Activated CD8-positive, alpha-beta T cell treated with anti-CD3 and anti-CD28 coated beads for 36 hours (primary cell): ENCODE results near the gene SAMD4B. TPM values are rescaled to one million over a fixed set of nuclear protein-coding genes. Genes with fewer than 3 reads are reported as not detected.

Experiments
- ATAC-seq: fragments of 200-7000 bp; cut with Tn5 transposase; one replicate; pipeline ENCODE4 v1.10.0; 2021; ENCODE audit warnings: mild to moderate bottlenecking, moderate library complexity
- CTCF ChIA-PET: fragments of 350-600 bp; sonication (Branson Sonifier 250); formaldehyde crosslinking; loops from one replicate; lab custom pipeline; 2021; ENCODE audit warnings: antibody characterized with exemption; lab: Charles Lee
- POLR2A ChIA-PET: fragments of 350-600 bp; sonication (Branson Sonifier 250); formaldehyde crosslinking; loops from one replicate; lab custom pipeline; 2021; ENCODE audit warnings: antibody characterized with exemption; lab: Charles Lee
- DNase-seq: peaks from one replicate; pipeline ENCODE4 v3.0.0-alpha.2; 2020
- H3K27ac Mint-ChIP-seq: one replicate; pipeline ENCODE4 v1.8.0; 2021; ENCODE audit warnings: mild to moderate bottlenecking, mixed read lengths
- H3K27me3 Mint-ChIP-seq: one replicate; pipeline ENCODE4 v1.8.0; 2021; ENCODE audit warnings: mixed read lengths
- H3K36me3 Mint-ChIP-seq: one replicate; pipeline ENCODE4 v1.8.0; 2021; ENCODE audit warnings: low read depth, mixed read lengths
- H3K4me1 Mint-ChIP-seq: one replicate; pipeline ENCODE4 v1.8.0; 2021; ENCODE audit warnings: low read depth, mixed read lengths
- H3K4me3 Mint-ChIP-seq: one replicate; pipeline ENCODE4 v1.8.0; 2021; ENCODE audit warnings: mild to moderate bottlenecking, moderate library complexity, mixed read lengths
- H3K9me3 Mint-ChIP-seq: one replicate; pipeline ENCODE4 v1.8.0; 2021; ENCODE audit warnings: mixed read lengths
- intact Hi-C: fragments of 100-400 bp; cut with micrococcal nuclease; formaldehyde crosslinking; loops from one replicate; pipeline ENCODE4 v1.10.0; 2022
- total RNA-seq, 2 experiments: library from RNA; stranded (reverse); gene quantifications; one replicate each; pipeline ENCODE4 v1.2.3, GENCODE V29; 2021
- TF ChIP-seq, protein P1 (sequence below): fragments of 200-600 bp; IDR thresholded peaks from one replicate; pipeline ENCODE4 v1.8.0; 2022; ENCODE audit warnings: antibody characterized with exemption, mild to moderate bottlenecking

SAMD4B gene
- total RNA-seq, 2 experiments from 2014 or later, result 35.5 to 37.1 TPM

- Mint-ChIP-seq H3K4me1 (no peaks in the 10 kb centered on the region), H3K4me3 (no peak overlapping the region), H3K36me3 (peaks cover 20% of the 10 kb centered on the region), H3K27ac (no peak overlapping the region), H3K27me3 (no peaks in the 10 kb centered on the region), H3K9me3 (no peaks in the 10 kb centered on the region)
- TF ChIP-seq, protein P1, sequence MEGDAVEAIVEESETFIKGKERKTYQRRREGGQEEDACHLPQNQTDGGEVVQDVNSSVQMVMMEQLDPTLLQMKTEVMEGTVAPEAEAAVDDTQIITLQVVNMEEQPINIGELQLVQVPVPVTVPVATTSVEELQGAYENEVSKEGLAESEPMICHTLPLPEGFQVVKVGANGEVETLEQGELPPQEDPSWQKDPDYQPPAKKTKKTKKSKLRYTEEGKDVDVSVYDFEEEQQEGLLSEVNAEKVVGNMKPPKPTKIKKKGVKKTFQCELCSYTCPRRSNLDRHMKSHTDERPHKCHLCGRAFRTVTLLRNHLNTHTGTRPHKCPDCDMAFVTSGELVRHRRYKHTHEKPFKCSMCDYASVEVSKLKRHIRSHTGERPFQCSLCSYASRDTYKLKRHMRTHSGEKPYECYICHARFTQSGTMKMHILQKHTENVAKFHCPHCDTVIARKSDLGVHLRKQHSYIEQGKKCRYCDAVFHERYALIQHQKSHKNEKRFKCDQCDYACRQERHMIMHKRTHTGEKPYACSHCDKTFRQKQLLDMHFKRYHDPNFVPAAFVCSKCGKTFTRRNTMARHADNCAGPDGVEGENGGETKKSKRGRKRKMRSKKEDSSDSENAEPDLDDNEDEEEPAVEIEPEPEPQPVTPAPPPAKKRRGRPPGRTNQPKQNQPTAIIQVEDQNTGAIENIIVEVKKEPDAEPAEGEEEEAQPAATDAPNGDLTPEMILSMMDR, result no peak
- intact Hi-C loops, result no loop called here
- ATAC-seq (no peak), DNase-seq (no peak)
- ChIA-PET POLR2A (interaction anchor here (0.6 kb wide), 1 partner anchor 9 kb away, joined by 4 read pairs; no protein-coding TSS in a partner anchor), CTCF (no interaction called here)
Observed at GRCh38 chr19:39363901-39364457, 21.8 kb downstream of the SAMD4B start.

- no peak for ATAC-seq
- ChIA-PET POLR2A (no interaction called here), CTCF (interaction anchor here (1.2 kb wide), 1 partner anchor 10 kb away, joined by 3 read pairs; no protein-coding TSS in a partner anchor)
- no peak overlapping the region for H3K27ac Mint-ChIP-seq
- H3K9me3 Mint-ChIP-seq, result no peaks in the 10 kb centered on the region
- H3K4me3 Mint-ChIP-seq, result no peak overlapping the region
- DNase-seq, result no peak
- no peaks in the 10 kb centered on the region for H3K27me3 Mint-ChIP-seq
- H3K36me3 Mint-ChIP-seq, result peaks cover 25% of the 10 kb centered on the region
- no peaks in the 10 kb centered on the region for H3K4me1 Mint-ChIP-seq
- TF ChIP-seq, protein P1, result no peak
- intact Hi-C loops, result no loop called here
Observed at GRCh38 chr19:39365531-39365930, 23.3 kb downstream of the SAMD4B start.

GRCh38 chr19:39369200-39369599 is 27.0 kb downstream of the SAMD4B start:
- no peak for ATAC-seq
- no peaks in the 10 kb centered on the region for H3K27me3 Mint-ChIP-seq
- intact Hi-C loops, result no loop called here
- peaks cover 22% of the 10 kb centered on the region for H3K36me3 Mint-ChIP-seq
- ChIA-PET CTCF (interaction anchor here (1.0 kb wide), 1 partner anchor 13 kb away, joined by 3 read pairs; no protein-coding TSS in a partner anchor), POLR2A (no interaction called here)
- no peak for DNase-seq
- H3K4me1 Mint-ChIP-seq, result no peaks in the 10 kb centered on the region
- TF ChIP-seq, protein P1, result no peak
- H3K27ac Mint-ChIP-seq, result no peak overlapping the region
- H3K9me3 Mint-ChIP-seq, result no peaks in the 10 kb centered on the region
- H3K4me3 Mint-ChIP-seq, result no peak overlapping the region

GRCh38 chr19:39370735-39371134 is 28.5 kb downstream of the SAMD4B start:
- H3K4me1 Mint-ChIP-seq, result no peaks in the 10 kb centered on the region
- H3K36me3 Mint-ChIP-seq, result peaks cover 25% of the 10 kb centered on the region
- POLR2A ChIA-PET, result interaction anchor here (0.7 kb wide), 1 partner anchor 50 kb away, joined by 3 read pairs; the partner anchor contains the start of gene LRFN1
- H3K27ac Mint-ChIP-seq, result no peak overlapping the region
- no peak for DNase-seq
- H3K4me3 Mint-ChIP-seq, result no peak overlapping the region
- no peak for ATAC-seq
- TF ChIP-seq, protein P1, result no peak
- H3K27me3 Mint-ChIP-seq, result no peaks in the 10 kb centered on the region
- CTCF ChIA-PET, result no interaction called here
- intact Hi-C loops, result no loop called here
- no peaks in the 10 kb centered on the region for H3K9me3 Mint-ChIP-seq

- intact Hi-C loops, result no loop called here
- ATAC-seq, result no peak
- no peaks in the 10 kb centered on the region for H3K27me3 Mint-ChIP-seq
- H3K4me3 Mint-ChIP-seq, result no peak overlapping the region
- DNase-seq, result no peak
- peak overlapping the region; percentile 10 for H3K27ac Mint-ChIP-seq
- CTCF ChIA-PET, result no interaction called here
- H3K9me3 Mint-ChIP-seq, result no peaks in the 10 kb centered on the region
- H3K36me3 Mint-ChIP-seq, result peaks cover 29% of the 10 kb centered on the region
- TF ChIP-seq, protein P1, result no peak
- H3K4me1 Mint-ChIP-seq, result no peaks in the 10 kb centered on the region
- POLR2A ChIA-PET, result interaction anchor here (0.6 kb wide), 1 partner anchor 422 kb away, joined by 4 read pairs; no protein-coding TSS in a partner anchor
Observed at GRCh38 chr19:39372047-39372802, 30.0 kb downstream of the SAMD4B start.
